ENCODE results near the gene RYK. TPM values are rescaled to one million over a fixed set of nuclear protein-coding genes. Genes with fewer than 3 reads are reported as not detected.
"Not testable (repeated sequence)": the region's sequence is repeated elsewhere in the genome, so short reads cannot be mapped to it uniquely, and the experiment has no call there.

The RYK gene
- total RNA-seq, 1 donor from 2014 or later = 57.1 TPM

DNA sequence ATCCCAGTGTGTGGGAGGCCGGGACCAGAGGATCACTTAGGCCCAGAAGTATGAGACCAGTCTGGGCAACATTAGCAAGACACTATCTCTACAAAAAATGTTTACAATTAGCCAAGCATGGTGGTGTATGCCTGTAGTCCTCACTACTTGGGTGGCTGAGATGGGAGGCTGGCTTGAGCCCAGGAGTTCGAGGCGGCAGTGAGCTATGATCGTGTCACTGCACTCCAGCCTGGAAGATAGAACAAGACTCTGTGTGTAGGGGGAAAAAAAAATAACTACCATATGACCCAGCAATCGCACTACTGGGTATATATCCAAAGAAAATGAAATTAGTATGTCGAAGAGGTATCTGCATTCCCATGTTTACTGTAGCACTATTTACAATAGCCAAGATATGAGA is 22.6 kb downstream of the RYK start:
- H3K4me2 ChIP-seq (ENCODE audit: low read length) = no peak overlapping the region
- no peak overlapping the region for H3K27ac ChIP-seq (ENCODE audit: low read depth, low read length)
- H3K27ac Mint-ChIP-seq (ENCODE audit: unreplicated experiment) = no peak overlapping the region

DNA sequence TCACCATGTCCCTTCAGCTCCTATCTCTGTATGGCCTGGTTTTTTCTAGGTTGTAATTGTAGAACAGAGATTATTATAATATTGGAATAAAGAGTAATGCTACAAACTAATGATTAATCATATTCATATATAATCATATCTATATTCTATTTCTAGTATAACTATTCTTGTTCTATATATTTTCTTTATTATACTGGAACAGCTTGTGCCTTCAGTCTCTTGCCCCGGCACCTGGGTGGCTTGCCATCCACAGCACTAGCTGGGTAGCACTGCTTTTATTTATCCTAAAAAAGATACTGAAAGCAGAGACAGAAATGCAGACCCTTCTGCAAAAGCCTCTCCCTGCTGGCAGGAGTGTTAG is 25.9 kb downstream of the RYK start:
- not testable (repeated sequence) for H3K36me3 Mint-ChIP-seq (ENCODE audit: low read depth, unreplicated experiment)

More for the DNA sequence above, 22.6 kb downstream of the RYK start:
- Histone ChIP-seq H4K20me1 (ENCODE audit: insufficient read depth, low read length) (peaks cover 84% of the 10 kb centered on the region), H3K36me3 (ENCODE audit: insufficient read depth, low read length) (no peaks in the 10 kb centered on the region), H2AFZ (ENCODE audit: low read depth, low read length) (no peak overlapping the region), H3K4me3 (ENCODE audit: insufficient read depth, low read depth, low read length) (no peak overlapping the region), H3K9ac (ENCODE audit: low read length) (no peak overlapping the region), H3K9me3 (ENCODE audit: insufficient read depth, low read depth, low read length) (no peaks in the 10 kb centered on the region), H3K4me1 (ENCODE audit: insufficient read depth, low read length) (peaks cover 3% of the 10 kb centered on the region), H3K79me2 (ENCODE audit: insufficient read depth, low read length) (peaks cover 97% of the 10 kb centered on the region), H3K27me3 (ENCODE audit: insufficient read depth, low read length) (no peaks in the 10 kb centered on the region)
- FAIRE-seq = no peak
- H3K4me1 Mint-ChIP-seq (ENCODE audit: low read depth, unreplicated experiment) = peaks cover 33% of the 10 kb centered on the region
- no peak for TF ChIP-seq EZH2 (IDR thresholded peaks at IDR 0.05; ENCODE audit: insufficient read depth, low read length)
- TF ChIP-seq, protein P1, sequence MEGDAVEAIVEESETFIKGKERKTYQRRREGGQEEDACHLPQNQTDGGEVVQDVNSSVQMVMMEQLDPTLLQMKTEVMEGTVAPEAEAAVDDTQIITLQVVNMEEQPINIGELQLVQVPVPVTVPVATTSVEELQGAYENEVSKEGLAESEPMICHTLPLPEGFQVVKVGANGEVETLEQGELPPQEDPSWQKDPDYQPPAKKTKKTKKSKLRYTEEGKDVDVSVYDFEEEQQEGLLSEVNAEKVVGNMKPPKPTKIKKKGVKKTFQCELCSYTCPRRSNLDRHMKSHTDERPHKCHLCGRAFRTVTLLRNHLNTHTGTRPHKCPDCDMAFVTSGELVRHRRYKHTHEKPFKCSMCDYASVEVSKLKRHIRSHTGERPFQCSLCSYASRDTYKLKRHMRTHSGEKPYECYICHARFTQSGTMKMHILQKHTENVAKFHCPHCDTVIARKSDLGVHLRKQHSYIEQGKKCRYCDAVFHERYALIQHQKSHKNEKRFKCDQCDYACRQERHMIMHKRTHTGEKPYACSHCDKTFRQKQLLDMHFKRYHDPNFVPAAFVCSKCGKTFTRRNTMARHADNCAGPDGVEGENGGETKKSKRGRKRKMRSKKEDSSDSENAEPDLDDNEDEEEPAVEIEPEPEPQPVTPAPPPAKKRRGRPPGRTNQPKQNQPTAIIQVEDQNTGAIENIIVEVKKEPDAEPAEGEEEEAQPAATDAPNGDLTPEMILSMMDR (IDR thresholded peaks at IDR 0.05; ENCODE audit: insufficient read depth, low read depth, low read length) = no peak
- peaks cover 2% of the 10 kb centered on the region for H3K36me3 Mint-ChIP-seq (ENCODE audit: low read depth, unreplicated experiment)
- DNase-seq (ENCODE audit: low read depth) = no peak
- no peak overlapping the region for H3K4me3 Mint-ChIP-seq (ENCODE audit: unreplicated experiment)
- H3K27me3 Mint-ChIP-seq (ENCODE audit: low read depth, unreplicated experiment) = no peaks in the 10 kb centered on the region
- H3K9me3 Mint-ChIP-seq (ENCODE audit: unreplicated experiment) = no peaks in the 10 kb centered on the region

DNA sequence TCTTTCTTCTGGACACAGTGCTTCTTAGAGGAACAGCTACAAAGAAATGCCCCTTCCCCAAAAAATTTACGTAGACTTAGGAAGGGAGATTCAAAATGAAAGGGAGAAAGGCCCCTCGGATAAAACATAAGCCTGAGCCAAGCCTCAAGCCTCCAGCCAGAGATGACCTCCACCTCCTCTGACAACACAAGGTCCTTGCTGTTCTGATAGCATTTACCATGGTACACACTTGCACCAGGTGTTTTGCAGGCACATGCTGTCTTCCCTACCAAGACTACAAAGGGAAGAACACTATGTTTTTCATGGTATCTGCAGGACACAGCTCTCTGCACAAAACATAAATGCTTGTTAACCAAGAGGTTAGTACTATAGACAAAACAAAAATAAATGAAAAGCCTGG is 27.8 kb downstream of the RYK start:
- Histone ChIP-seq H3K9me3 (ENCODE audit: insufficient read depth, low read depth, low read length) (no peaks in the 10 kb centered on the region), H2AFZ (ENCODE audit: low read depth, low read length) (no peak overlapping the region), H3K27me3 (ENCODE audit: insufficient read depth, low read length) (no peaks in the 10 kb centered on the region), H3K27ac (ENCODE audit: low read depth, low read length) (no peak overlapping the region), H4K20me1 (ENCODE audit: insufficient read depth, low read length) (peaks cover 72% of the 10 kb centered on the region), H3K4me1 (ENCODE audit: insufficient read depth, low read length) (no peaks in the 10 kb centered on the region), H3K4me3 (ENCODE audit: insufficient read depth, low read depth, low read length) (no peak overlapping the region), H3K4me2 (ENCODE audit: low read length) (no peak overlapping the region), H3K36me3 (ENCODE audit: insufficient read depth, low read length) (peaks cover 3% of the 10 kb centered on the region), H3K9ac (ENCODE audit: low read length) (no peak overlapping the region), H3K79me2 (ENCODE audit: insufficient read depth, low read length) (peaks cover 86% of the 10 kb centered on the region)
- no peak for DNase-seq (ENCODE audit: low read depth)
- Mint-ChIP-seq H3K4me1 (ENCODE audit: low read depth, unreplicated experiment) (peaks cover 32% of the 10 kb centered on the region), H3K27ac (ENCODE audit: unreplicated experiment) (no peak overlapping the region), H3K9me3 (ENCODE audit: unreplicated experiment) (no peaks in the 10 kb centered on the region), H3K36me3 (ENCODE audit: low read depth, unreplicated experiment) (peaks cover 4% of the 10 kb centered on the region), H3K4me3 (ENCODE audit: unreplicated experiment) (no peak overlapping the region), H3K27me3 (ENCODE audit: low read depth, unreplicated experiment) (no peaks in the 10 kb centered on the region)
- TF ChIP-seq, protein P1 (IDR thresholded peaks at IDR 0.05; ENCODE audit: insufficient read depth, low read depth, low read length) = no peak
- TF ChIP-seq EZH2 (IDR thresholded peaks at IDR 0.05; ENCODE audit: insufficient read depth, low read length) = no peak
- no peak for FAIRE-seq

More for the DNA sequence above, 25.9 kb downstream of the RYK start:
- not testable (repeated sequence) for H3K27me3 Mint-ChIP-seq (ENCODE audit: low read depth, unreplicated experiment); H3K27ac Mint-ChIP-seq (ENCODE audit: unreplicated experiment); H3K9ac ChIP-seq (ENCODE audit: low read length); H3K27me3 ChIP-seq (ENCODE audit: insufficient read depth, low read length); FAIRE-seq; H3K4me2 ChIP-seq (ENCODE audit: low read length); H3K9me3 ChIP-seq (ENCODE audit: insufficient read depth, low read depth, low read length); H3K36me3 ChIP-seq (ENCODE audit: insufficient read depth, low read length); H3K9me3 Mint-ChIP-seq (ENCODE audit: unreplicated experiment); H3K4me3 ChIP-seq (ENCODE audit: insufficient read depth, low read depth, low read length); H3K4me3 Mint-ChIP-seq (ENCODE audit: unreplicated experiment); H2AFZ ChIP-seq (ENCODE audit: low read depth, low read length); H3K4me1 ChIP-seq (ENCODE audit: insufficient read depth, low read length); H3K27ac ChIP-seq (ENCODE audit: low read depth, low read length); DNase-seq (ENCODE audit: low read depth)
- peaks cover 33% of the 10 kb centered on the region for H3K4me1 Mint-ChIP-seq (ENCODE audit: low read depth, unreplicated experiment)
- peaks cover 87% of the 10 kb centered on the region for H3K79me2 ChIP-seq (ENCODE audit: insufficient read depth, low read length)
- peaks cover 77% of the 10 kb centered on the region for H4K20me1 ChIP-seq (ENCODE audit: insufficient read depth, low read length)
